HG03342 (cell line): ENCODE data around the gene HOXC6.
"Not testable (repeated sequence)": the region's sequence is repeated elsewhere in the genome, so short reads cannot be mapped to it uniquely, and the experiment has no call there.

Experiments
- ATAC-seq: cut with Tn5 transposase; IDR thresholded peaks from one replicate; pipeline ENCODE4 v1.9.1; 2021; ENCODE audit warnings: mild to moderate bottlenecking, moderate library complexity; ENCODE audit not compliant: unreplicated experiment

The HOXC6 gene

DNA sequence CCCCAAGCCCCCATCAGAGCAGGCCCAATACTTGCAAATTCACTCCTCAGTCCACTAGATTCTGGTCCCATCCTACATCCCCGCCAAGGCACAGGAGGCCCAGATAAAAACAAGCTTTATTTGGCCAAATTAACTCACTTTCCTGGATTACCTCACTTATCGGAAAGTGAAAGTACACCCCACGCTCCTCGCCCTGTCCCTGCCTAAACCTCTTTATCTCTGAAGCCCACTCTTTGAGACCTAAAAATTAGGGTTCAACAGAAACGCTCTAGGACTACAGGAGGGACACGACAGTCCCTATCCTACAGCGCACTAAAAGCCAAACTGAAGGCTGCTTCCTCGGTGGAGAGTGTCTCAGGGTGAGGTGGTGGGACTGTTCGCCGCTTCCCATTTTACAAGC is 49.6 kb downstream of the HOXC6 start:
- not testable (repeated sequence) for ATAC-seq

DNA sequence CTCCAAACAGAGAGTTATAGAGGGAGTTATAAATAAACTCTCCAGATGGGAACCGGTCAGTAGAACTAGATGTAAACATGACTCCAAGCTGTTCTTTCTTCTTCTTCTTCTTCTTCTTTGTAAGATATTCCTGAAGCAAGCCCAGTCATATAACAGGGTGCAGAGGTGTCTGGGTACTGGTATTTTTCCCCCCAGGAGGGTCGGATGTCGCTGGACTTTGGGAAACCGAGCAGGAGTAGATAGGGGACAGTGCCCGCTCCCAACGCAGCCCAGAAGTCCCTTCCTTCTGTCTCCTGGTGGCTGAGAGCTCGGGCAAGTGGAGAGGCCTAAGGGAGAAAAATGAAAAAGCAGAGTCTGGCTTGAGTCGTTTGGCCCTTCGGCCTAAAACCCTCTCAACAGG is 50.9 kb downstream of the HOXC6 start:
- not testable (repeated sequence) for ATAC-seq
